ENCODE measurements around the gene PNLIPRP1.

The PNLIPRP1 gene

DNA sequence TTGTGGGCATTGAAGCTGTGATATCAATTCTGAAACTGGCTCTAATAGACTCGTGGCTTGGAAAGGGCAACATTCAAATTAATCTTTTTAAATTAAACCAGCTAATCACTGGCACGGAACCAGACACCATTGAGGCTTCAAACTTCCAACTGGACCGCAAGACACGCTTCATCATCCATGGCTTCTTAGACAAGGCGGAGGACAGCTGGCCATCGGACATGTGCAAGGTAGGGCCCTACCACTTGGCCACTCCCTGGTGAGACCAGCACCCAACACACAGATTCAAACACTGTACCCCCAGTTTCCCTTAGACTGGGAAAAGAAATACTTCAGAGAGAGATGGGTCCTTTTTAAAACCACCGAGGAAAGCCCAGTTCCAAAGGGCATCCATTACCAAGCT is 35.1 kb downstream of the PNLIPRP1 start:
- Mint-ChIP-seq H3K4me1 (no peaks in the 10 kb centered on the region), H3K9me3 (peaks cover 10% of the 10 kb centered on the region), H3K27me3 (peaks cover 25% of the 10 kb centered on the region), H3K4me3 (no peak overlapping the region), H3K27ac (ENCODE audit: low read depth) (no peak overlapping the region), H3K36me3 (ENCODE audit: insufficient read depth) (no peaks in the 10 kb centered on the region)
- ATAC-seq (replicated peaks; ENCODE audit: extremely low read depth, poor library complexity, severe bottlenecking) (no peak), DNase-seq (ENCODE audit: low spot score in 2 of 2) (no peak)

DNA sequence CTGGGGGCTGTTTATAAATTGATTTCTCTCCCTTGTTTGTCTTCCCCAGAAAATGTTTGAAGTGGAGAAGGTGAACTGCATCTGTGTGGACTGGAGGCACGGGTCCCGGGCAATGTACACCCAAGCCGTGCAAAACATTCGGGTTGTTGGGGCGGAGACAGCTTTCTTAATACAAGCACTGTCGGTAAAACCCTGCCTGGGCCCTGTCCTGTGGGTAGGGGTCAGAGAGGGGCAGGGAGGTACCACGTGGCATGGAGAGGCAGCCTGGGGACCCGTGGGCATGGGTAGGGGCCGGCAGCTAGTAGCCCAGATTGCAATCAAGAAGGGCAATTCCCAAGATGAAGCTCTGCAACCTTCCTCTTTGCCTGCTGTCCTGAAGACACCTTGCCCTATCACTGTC is 36.1 kb downstream of the PNLIPRP1 start:
- DNase-seq (ENCODE audit: low spot score in 2 of 2) (no peak), ATAC-seq (replicated peaks; ENCODE audit: extremely low read depth, poor library complexity, severe bottlenecking) (no peak)
- H3K4me3 Mint-ChIP-seq = no peak overlapping the region
- no peaks in the 10 kb centered on the region for H3K4me1 Mint-ChIP-seq
- H3K9me3 Mint-ChIP-seq = peaks cover 8% of the 10 kb centered on the region
- peaks cover 22% of the 10 kb centered on the region for H3K27me3 Mint-ChIP-seq
- no peaks in the 10 kb centered on the region for H3K36me3 Mint-ChIP-seq (ENCODE audit: insufficient read depth)
- H3K27ac Mint-ChIP-seq (ENCODE audit: low read depth) = no peak overlapping the region

DNA sequence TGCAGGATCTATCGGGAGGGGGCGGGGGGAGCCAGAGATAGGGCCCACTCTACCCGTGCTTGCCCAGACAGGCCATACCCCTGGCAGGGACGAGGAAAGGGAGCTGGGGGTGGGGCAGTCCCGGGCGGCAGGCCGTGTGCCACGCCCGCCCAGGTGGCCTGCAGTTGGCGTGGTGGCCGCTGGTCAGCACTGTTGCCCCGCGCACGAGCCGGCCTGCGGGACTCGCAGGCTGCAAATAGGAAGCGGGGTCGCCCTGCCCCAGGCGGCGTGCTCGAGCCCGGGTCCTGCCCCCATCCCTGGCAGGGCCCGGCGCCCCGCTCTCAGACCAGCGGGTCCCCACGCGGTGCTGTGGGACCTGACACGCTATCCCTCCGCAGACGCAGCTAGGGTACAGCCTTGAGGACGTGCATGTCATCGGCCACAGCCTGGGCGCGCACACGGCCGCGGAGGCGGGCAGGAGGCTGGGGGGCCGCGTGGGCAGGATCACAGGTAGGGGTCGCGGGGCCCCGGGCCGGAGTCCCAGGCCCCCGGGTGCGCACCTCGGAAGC is 36.7 kb downstream of the PNLIPRP1 start:
- H3K4me3 Mint-ChIP-seq = no peak overlapping the region
- peaks cover 16% of the 10 kb centered on the region for H3K27me3 Mint-ChIP-seq
- peaks cover 2% of the 10 kb centered on the region for H3K9me3 Mint-ChIP-seq
- no peak overlapping the region for H3K27ac Mint-ChIP-seq (ENCODE audit: low read depth)
- H3K36me3 Mint-ChIP-seq (ENCODE audit: insufficient read depth) = no peaks in the 10 kb centered on the region
- no peak for DNase-seq (ENCODE audit: low spot score in 2 of 2)
- no peaks in the 10 kb centered on the region for H3K4me1 Mint-ChIP-seq
- ATAC-seq (replicated peaks; ENCODE audit: extremely low read depth, poor library complexity, severe bottlenecking) = no peak

DNA sequence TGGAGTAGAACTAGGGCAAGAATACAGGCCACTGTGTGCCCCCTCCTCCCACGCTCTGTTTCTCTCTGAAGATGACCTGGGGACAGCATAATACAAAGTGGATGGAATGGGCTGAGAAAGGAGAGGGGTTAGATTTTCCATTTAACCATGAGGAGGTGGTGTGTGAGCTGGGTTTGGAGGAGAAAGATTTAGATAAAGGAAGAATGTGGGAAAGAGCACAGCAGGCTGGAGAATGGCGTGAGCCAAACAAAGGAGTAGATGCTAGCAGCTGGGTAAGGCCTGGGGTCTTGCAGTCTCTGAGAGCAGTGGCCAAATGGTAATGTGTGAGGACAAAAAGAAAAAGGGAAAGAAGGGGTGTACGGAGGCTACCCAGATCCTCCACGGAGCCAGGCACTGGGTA is 38.6 kb downstream of the PNLIPRP1 start:
- Mint-ChIP-seq H3K36me3 (ENCODE audit: insufficient read depth) (no peaks in the 10 kb centered on the region), H3K4me1 (no peaks in the 10 kb centered on the region), H3K4me3 (no peak overlapping the region), H3K27ac (ENCODE audit: low read depth) (no peak overlapping the region), H3K27me3 (peaks cover 12% of the 10 kb centered on the region), H3K9me3 (no peaks in the 10 kb centered on the region)
- ATAC-seq (replicated peaks; ENCODE audit: extremely low read depth, poor library complexity, severe bottlenecking) (no peak), DNase-seq (ENCODE audit: low spot score in 2 of 2) (no peak)

DNA sequence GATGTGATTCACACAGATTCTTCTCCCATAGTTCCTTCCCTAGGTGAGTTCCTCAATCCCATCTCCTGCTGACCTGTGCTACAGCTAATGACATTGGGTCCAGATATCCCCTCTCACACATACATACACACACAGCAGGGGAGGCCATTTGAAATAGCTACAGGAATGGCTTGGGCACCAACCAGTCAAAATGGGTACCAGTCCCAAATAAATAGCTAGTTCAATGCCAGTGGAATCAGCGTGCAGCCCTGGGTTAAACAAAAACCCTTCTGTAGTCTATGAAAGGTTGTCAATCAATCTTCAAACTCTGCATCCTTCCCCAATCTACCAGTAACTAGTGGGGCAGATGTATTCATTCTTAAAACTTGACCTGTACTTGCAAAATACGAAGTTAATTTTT is 39.3 kb downstream of the PNLIPRP1 start:
- Mint-ChIP-seq H3K4me1 (no peaks in the 10 kb centered on the region), H3K36me3 (ENCODE audit: insufficient read depth) (no peaks in the 10 kb centered on the region), H3K9me3 (no peaks in the 10 kb centered on the region), H3K27ac (ENCODE audit: low read depth) (no peak overlapping the region), H3K4me3 (no peak overlapping the region), H3K27me3 (peaks cover 12% of the 10 kb centered on the region)
- ATAC-seq (replicated peaks; ENCODE audit: extremely low read depth, poor library complexity, severe bottlenecking) (no peak), DNase-seq (ENCODE audit: low spot score in 2 of 2) (no peak)

DNA sequence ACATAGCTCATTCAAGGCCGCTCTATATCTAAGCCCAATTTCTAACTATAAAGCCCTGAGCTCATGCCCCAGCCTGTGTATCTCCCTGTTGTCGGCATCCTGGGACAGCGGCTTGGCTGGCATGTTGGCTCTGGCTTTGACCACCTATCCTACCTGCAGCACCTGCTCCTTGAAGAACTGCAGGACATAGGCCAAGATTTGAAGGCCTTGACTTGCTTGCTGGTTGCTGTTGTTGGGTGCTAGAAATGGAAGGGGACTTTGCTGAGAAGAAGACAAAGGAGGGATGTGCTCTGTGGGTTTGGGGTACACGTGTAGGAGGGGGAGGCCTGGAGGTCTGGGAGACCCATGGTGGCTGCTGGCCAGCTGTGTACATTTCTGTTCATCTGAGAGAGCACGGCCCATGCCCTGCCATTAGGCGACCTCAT is 41.1 kb downstream of the PNLIPRP1 start:
- ATAC-seq (replicated peaks; ENCODE audit: extremely low read depth, poor library complexity, severe bottlenecking) = no peak
- no peaks in the 10 kb centered on the region for H3K4me1 Mint-ChIP-seq

DNA sequence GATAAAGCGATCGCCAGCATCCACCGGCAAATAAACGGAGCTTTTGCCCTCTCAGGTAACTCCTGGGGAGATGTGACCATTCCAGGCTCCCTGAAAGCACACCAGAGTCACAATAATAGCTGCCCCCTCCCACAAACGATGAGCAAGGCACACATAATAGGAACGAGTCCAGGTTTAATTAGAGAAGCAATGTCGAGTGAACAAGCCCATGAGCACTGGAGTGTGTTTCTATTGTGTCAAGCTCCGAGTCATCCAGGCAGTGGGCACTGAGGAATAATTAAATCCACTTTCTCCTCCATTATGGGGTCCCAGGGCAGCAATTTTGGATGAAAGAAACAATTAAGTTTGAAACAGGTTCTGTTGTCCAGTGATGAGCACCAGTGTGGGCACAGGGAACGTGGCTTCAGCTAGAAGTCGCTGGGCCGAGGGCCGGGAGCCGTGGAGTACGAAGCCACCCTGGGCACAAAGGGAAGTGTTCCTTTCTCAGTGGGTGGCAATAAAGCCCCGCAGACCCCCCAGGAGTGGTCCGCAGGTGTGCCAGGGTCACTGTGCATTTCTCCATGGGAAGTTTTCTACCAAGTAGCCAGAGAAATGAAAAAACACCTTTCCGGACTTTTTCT is 41.9 kb downstream of the PNLIPRP1 start:
- H3K4me3 Mint-ChIP-seq = no peak overlapping the region
- ATAC-seq (replicated peaks; ENCODE audit: extremely low read depth, poor library complexity, severe bottlenecking) (no peak), DNase-seq (ENCODE audit: low spot score in 2 of 2) (no peak)
- H3K27ac Mint-ChIP-seq (ENCODE audit: low read depth) = no peak overlapping the region
- H3K4me1 Mint-ChIP-seq = no peaks in the 10 kb centered on the region
- peaks cover 6% of the 10 kb centered on the region for H3K9me3 Mint-ChIP-seq
- no peaks in the 10 kb centered on the region for H3K36me3 Mint-ChIP-seq (ENCODE audit: insufficient read depth)
- no peaks in the 10 kb centered on the region for H3K27me3 Mint-ChIP-seq

More for the DNA sequence above, 41.1 kb downstream of the PNLIPRP1 start:
- no peak overlapping the region for H3K4me3 Mint-ChIP-seq
- H3K9me3 Mint-ChIP-seq = peaks cover 6% of the 10 kb centered on the region
- no peak for DNase-seq (ENCODE audit: low spot score in 2 of 2)
- H3K27ac Mint-ChIP-seq (ENCODE audit: low read depth) = no peak overlapping the region
- H3K36me3 Mint-ChIP-seq (ENCODE audit: insufficient read depth) = no peaks in the 10 kb centered on the region
- H3K27me3 Mint-ChIP-seq = no peaks in the 10 kb centered on the region

DNA sequence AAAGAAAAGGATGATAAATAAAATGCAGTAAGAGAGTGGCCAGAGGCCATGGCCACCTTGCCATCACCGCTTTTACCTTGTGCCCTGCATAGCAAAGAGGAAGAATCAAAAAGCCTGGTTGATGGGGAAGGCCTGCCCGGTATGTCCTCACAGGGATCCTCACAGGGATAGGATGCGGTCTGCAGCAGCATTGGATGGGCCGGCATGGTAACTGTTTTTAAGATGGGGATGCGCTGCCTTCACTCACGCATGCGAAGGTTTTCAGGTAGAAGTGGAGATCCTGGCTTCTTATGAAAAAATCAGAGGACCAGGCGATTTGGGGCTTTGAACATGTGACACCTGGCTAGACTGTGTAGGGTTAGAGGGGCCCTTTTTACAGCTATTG is 42.4 kb downstream of the PNLIPRP1 start:
- Mint-ChIP-seq H3K27ac (ENCODE audit: low read depth) (no peak overlapping the region), H3K36me3 (ENCODE audit: insufficient read depth) (no peaks in the 10 kb centered on the region), H3K9me3 (peaks cover 6% of the 10 kb centered on the region), H3K4me1 (no peaks in the 10 kb centered on the region), H3K4me3 (no peak overlapping the region), H3K27me3 (no peaks in the 10 kb centered on the region)
- ATAC-seq (replicated peaks; ENCODE audit: extremely low read depth, poor library complexity, severe bottlenecking) (no peak), DNase-seq (ENCODE audit: low spot score in 2 of 2) (no peak)

DNA sequence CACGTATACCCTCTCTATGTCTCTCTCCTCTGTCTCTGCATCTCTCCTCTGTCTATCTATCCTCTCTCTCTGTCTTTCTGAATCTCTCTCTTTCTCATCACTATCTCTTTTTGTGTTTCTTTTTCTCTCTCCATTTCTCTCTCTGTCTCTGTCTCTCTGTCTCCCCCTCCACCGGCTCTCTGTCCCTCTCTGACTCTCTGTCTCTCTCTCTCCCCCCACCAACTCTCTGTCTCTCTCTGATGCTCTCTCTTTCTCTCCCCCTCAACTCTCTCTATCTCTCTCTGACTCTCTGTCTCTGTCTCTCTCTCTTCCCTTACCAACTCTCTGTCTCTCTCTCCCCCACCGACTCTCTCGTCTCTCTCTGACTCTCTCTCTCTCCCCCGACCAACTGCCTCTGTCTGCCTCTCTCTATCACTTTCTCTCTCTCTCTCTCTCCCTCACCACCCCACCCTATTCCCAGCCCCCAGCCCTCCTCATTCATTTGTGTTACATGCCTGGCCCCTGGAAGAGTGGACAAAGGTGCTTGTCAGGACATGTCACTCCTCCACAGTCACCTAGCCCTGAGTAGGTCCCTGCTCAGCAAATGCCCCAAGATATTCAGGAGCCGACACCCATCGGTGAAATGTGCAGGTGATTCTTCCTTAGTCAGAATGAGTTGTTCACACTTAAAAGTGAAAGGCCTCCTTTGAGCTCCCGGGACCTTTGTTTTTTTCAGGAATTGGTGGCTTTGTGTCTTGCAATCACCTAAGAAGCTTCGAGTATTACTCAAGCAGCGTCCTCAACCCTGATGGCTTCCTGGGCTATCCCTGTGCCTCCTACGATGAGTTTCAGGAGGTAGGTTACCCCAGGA is 43.6 kb downstream of the PNLIPRP1 start:
- Mint-ChIP-seq H3K4me1 (no peaks in the 10 kb centered on the region), H3K4me3 (no peak overlapping the region), H3K27me3 (no peaks in the 10 kb centered on the region), H3K36me3 (ENCODE audit: insufficient read depth) (no peaks in the 10 kb centered on the region), H3K9me3 (peaks cover 6% of the 10 kb centered on the region), H3K27ac (ENCODE audit: low read depth) (no peak overlapping the region)
- no peak for DNase-seq (ENCODE audit: low spot score in 2 of 2)
- ATAC-seq (replicated peaks; ENCODE audit: extremely low read depth, poor library complexity, severe bottlenecking) = no peak

DNA sequence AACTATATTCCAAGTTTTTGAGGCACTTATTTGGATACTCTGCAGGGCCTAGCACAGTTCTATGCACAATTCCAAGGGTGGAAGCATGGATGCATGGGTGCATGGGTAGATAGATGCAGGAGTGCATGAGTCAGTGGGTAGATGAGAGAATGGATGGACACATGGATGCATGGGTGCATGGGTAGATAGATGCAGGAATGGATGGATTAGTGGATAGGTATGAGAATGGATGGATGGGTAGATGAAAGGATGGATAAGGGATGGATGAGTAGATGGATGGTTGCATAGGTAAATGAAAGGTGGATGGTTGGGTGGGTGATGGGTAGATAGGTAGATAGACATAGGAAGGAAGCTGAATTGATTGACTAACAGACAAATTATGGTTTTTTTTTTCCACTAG is 45.6 kb downstream of the PNLIPRP1 start:
- Mint-ChIP-seq H3K9me3 (peaks cover 6% of the 10 kb centered on the region), H3K4me1 (no peaks in the 10 kb centered on the region), H3K27me3 (no peaks in the 10 kb centered on the region), H3K4me3 (no peak overlapping the region), H3K36me3 (ENCODE audit: insufficient read depth) (no peaks in the 10 kb centered on the region), H3K27ac (ENCODE audit: low read depth) (no peak overlapping the region)
- ATAC-seq (replicated peaks; ENCODE audit: extremely low read depth, poor library complexity, severe bottlenecking) (no peak), DNase-seq (ENCODE audit: low spot score in 2 of 2) (no peak)

DNA sequence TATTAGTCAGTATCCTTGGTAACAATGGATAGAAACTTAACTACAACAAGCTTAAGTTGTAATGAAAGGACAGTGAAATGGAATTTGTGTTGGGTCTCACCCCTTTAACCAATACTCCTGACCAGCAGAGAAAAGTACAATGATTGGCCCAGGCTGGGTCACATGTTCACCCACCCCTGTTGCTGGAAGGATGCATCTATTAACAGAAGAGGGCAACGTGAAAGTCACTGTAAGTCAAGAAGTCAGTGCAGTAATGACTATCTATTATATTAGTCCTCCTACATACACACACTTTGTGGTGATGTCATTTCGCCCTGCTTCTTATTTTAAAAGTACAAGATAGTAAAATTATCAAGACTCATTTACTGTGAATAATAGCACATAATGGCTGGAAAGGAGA is 46.2 kb downstream of the PNLIPRP1 start:
- H3K4me1 Mint-ChIP-seq = no peaks in the 10 kb centered on the region
- no peak overlapping the region for H3K4me3 Mint-ChIP-seq
- DNase-seq (ENCODE audit: low spot score in 2 of 2) = no peak
- no peak for ATAC-seq (replicated peaks; ENCODE audit: extremely low read depth, poor library complexity, severe bottlenecking)
- peaks cover 6% of the 10 kb centered on the region for H3K9me3 Mint-ChIP-seq
- no peaks in the 10 kb centered on the region for H3K36me3 Mint-ChIP-seq (ENCODE audit: insufficient read depth)
- no peak overlapping the region for H3K27ac Mint-ChIP-seq (ENCODE audit: low read depth)
- H3K27me3 Mint-ChIP-seq = no peaks in the 10 kb centered on the region

DNA sequence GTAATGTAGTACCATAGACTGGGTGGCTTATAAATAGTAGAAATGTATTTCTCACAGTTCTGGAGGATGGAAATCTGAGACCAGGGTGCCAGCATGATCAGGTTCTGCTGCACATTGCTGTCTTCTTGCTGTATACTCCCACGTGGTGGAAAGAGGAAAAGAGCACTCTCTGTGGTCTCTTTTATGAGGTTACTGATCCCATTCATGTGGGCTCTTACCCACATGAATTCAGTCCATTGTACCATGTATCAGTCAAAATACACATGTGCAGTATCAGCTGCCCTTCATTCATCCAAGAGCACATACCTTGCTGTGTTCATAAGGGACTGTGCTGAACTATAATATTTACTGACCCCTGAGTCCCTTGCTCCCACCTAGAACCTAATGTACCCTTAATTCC is 47.1 kb downstream of the PNLIPRP1 start:
- Mint-ChIP-seq H3K4me3 (no peak overlapping the region), H3K36me3 (ENCODE audit: insufficient read depth) (no peaks in the 10 kb centered on the region), H3K27ac (ENCODE audit: low read depth) (no peak overlapping the region), H3K27me3 (no peaks in the 10 kb centered on the region), H3K4me1 (no peaks in the 10 kb centered on the region), H3K9me3 (peaks cover 6% of the 10 kb centered on the region)
- DNase-seq (ENCODE audit: low spot score in 2 of 2) (no peak), ATAC-seq (replicated peaks; ENCODE audit: extremely low read depth, poor library complexity, severe bottlenecking) (no peak)

DNA sequence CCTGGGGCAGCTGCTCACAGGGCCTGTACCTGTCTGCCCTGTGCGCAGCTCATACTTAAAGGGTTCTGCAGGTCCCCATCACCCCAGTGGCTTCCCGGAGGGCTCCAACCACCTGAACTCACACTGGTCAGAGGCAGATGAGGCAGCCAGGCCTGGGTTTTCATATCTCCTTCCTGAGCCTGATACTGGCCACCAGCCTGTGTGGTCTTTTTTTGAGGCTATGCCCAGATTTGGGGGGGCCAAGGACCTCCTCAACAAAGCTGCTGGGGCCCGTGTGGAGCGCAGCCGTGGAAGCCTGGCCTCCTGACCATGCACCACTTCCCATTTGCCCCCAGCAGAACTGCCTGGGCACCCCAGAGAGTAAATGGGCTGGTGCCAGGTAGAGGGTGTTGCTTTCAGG is 55.7 kb downstream of the PNLIPRP1 start:
- Mint-ChIP-seq H3K4me3 (no peak overlapping the region), H3K27ac (ENCODE audit: low read depth) (no peak overlapping the region), H3K36me3 (ENCODE audit: insufficient read depth) (no peaks in the 10 kb centered on the region), H3K4me1 (no peaks in the 10 kb centered on the region), H3K9me3 (peaks cover 7% of the 10 kb centered on the region), H3K27me3 (no peaks in the 10 kb centered on the region)
- no peak for DNase-seq (ENCODE audit: low spot score in 2 of 2)
- ATAC-seq (replicated peaks; ENCODE audit: extremely low read depth, poor library complexity, severe bottlenecking) = no peak
